HG02763 (cell line): ENCODE results near the gene KAZN.

Experiments used
- ATAC-seq: cut with Tn5 transposase; IDR thresholded peaks from one replicate; pipeline ENCODE4 v1.9.1; 2021; ENCODE audit warnings: mild to moderate bottlenecking, moderate library complexity; ENCODE audit not compliant: unreplicated experiment

The KAZN gene

GRCh38 chr1:14875524-14876509, 277.3 kb downstream of the KAZN start:
- no peak for ATAC-seq

- ATAC-seq = no peak
Measured at GRCh38 chr1:14876747-14877146, 278.3 kb downstream of the KAZN start.

DNA sequence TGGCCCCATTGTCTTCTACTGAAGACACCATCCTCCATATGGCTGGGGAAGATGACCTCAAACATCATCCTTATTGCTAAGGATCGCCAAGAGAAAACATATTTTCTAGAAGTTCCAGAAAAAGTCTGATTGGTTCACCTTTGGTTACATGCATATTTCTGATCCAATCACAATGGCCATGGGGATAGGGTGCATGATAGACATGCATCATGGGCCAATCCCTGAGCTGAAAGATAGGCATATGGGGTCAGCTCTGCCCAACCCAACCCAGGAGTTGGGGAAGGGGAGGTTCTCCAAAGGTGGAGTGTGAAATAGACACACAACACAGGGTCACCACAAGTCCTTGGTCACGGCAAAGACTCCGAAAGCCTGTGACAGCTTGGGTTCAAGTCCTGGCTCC, 278.7 kb downstream of the KAZN start:
- ATAC-seq = no peak

DNA sequence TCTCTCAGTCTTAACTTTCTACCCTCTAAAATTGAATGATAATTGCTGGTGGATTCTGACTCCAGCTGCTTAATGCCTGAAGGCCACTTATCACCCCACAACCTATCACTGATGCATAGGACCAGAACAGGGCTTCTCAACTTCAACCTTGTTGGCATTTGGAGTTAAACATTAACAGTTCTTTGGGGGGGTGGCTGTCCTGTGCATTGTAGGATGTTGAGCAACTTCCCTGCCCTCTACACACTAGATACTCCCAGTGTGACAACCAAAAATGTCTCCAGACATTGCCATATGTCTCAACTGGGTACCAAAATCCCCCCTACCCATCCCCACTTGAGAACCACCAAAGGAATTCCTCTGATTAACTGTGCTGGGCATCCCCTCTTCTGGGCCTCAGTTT, 279.6 kb downstream of the KAZN start:
- no peak for ATAC-seq

DNA sequence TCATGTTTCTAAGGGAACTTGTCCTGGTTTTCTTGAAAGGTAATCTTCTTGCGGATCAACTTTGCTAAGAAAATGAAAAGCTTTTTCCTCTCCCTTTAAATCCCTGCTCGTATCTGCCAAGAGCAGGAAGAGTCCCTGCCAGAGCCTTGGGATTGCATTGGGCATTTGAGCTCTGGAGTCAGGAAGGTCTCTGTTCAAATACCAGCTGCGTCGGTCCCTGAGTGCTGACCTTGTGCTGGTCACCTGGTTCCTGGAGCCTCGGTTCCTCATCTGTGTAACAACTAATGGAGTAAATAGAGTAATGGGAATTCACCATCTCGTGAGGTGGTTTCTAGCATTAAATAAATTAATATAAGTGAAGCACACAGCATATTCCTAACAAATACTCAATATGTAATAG, 280.5 kb downstream of the KAZN start:
- no peak for ATAC-seq

GRCh38 chr1:14880456-14881316, 282.2 kb downstream of the KAZN start:
- ATAC-seq = no peak

- ATAC-seq = no peak
Measured at GRCh38 chr1:14881775-14882672, 283.5 kb downstream of the KAZN start.

GRCh38 chr1:14884614-14885175, 286.2 kb downstream of the KAZN start:
- no peak for ATAC-seq

DNA sequence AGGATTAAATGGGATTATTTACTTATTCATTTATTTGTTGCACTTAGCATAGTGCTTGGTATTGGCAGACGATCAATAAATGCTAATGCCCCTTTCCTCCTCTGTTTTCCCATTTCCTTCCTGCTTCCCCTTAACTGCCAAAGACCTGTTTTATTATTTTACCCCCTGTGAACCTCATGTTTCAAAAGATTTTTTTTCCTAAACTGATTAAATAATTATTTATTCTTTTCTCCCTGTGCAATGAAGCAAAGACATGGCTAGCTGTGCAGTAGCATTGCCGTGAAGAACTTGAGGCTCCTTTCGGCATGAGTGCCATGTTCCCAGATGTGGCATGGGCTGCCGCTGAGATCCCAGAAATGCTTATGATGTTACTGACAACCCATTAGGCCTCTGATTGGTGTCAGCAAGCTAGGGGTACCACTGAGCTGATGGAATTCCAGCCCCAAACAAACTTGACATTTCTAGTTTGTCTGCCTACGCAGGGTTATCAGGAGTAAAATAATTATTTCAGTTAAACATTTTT, 288.6 kb downstream of the KAZN start:
- ATAC-seq = no peak

GRCh38 chr1:14887764-14888350, 289.4 kb downstream of the KAZN start:
- no peak for ATAC-seq

DNA sequence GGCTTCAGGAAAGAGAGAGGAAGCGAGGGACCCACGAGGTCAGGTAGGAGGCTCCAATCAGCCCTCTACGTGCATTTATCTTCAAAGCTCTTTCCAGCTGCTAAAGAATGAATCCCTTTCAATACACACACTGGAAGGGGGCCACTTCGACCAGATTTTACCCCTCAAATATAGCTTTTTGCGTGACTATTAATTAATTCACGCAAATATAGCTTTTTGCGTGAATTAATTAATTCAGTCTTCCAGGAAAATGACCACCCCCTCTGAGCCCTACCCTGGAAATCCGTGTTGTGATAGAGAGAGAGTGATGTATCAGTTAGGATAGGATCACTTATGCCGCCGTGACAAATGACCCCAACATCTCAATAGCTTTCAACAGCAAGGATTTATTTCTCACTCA, 289.9 kb downstream of the KAZN start:
- ATAC-seq = no peak

DNA sequence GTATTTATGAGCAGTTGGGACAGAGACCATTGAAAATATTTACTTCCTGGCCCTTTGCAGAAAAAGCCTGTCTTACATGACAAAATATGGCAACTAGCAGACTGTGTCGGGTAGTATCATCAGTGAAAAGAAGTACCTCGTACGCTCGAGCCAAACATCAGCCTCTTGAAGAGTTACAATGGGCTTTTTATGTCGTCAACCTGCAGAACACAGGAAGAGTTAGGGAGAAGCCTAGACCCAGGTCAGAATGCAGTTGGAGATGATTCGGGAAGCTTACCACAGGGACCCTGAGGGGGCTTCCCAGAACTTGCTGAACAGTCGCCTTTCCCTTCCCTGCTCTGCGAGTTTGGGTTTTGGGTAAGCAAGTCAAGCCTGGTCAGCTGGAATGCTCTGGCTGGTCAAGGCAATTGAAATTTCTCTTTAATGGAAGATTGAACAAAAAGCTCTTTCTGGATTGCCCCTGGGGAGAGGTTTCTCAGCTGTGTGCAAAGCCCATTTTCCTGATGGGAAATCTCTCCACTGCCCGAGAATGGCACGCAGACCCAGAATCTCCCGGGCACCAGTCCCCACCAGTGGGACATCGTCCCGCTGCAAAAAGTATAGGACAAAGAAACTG, 291.4 kb downstream of the KAZN start:
- ATAC-seq = no peak

DNA sequence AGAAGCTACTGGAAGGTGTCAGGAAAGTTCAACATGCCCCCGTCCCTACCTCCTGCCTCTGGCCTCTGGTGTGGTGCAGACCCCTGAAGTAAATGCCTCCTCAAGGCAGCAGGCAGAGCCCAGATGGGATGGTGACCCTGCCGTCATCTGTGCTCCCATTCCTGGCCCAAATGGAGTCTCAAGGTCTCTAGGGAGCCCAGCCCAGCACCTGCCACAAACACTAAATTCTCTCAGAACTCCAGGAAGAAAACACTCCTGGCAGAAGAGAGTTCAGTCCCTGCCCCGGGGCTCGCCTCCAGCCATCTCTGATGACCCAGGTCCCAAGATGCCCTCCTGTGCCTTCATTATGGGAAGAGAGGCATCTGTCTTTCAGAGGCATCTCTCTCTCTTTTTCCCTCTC, 293.5 kb downstream of the KAZN start:
- no peak for ATAC-seq

DNA sequence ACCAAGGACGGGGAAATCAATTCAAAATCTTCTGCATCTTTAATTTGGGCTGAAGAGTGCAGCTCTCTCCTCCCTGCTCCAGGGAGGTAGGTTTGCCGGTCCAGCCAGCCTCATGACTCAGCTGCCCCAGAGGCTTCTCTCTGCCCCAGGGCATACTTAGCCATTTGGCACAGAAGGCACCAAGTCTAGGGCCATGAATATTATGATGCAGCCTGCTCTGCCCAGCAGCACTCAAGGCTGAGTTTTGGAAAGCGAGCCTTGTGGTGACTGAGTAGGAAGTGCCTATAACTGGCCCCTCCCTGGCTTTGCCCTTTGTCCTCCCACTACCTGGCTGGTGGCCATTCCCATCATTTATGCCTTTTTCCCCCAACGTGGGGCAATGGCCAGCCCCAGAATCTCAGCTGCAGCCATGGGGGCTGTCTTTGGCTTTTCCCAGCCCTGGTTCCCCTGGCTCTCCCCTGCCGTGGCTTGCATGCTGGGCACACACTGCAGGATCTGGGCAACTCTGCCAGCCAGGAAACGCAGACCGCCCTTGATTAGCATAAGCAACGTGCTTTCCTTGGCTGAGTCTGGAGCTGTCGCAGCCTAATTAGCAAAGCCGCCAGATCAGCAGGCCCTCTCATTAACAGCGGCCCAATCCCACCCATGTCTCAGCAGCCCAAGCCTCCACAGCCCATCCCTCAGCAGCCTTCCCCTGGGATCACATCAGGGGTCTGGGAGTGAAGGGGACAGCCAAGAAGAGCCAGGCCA, 296.5 kb downstream of the KAZN start:
- ATAC-seq = no peak

DNA sequence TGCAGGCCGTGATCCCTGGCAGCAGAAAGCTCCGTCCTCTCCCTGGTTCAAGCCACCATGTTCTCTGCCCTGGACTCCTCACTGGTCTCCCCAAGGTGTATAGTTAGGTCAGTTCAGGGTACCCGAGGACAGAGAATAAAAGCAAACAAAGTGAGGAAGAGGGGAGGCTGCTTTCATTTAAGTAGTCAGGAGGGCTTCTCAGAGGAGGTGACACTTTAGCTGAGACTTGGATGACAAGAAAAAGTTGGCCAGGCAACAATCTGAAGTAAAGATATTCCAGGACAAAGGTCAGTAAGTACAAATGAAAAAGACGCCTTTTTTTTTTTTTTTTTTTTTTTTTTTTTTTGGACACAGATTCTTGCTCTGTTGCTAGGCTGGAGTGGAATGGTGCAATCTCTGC, 297.2 kb downstream of the KAZN start:
- ATAC-seq = no peak

DNA sequence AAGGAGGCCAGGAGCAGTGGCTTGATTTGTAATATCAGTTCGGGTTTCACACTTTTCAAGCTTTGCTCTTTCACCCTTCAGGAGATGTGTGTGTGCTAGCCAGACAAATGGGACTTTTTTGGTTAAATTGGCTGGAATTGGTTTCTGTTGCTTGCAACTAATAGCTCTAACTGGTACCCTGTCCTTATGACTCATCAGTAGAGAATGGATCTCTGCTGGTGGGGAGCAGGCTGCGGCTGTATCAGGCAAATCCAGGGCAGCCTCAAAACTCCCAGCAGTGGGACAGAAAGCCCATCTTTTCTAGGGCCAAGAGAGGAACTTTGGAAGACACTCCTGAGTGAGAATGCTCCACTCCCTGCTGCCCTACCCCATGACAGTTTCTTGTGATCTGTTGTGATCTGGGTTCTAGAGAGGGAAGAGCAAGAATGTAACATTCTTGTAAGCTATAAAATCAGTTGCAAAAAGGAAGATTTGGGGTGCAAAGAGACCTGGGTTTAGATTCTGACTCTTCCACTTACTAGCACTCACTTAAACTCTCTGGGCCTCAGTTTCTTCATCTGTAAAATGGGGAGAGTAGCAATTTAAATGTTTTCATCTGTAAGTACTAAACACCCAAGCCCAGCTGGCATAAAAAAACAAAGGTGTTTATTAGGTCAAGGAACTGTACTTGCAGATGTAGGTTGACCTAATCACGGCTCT, 298.0 kb downstream of the KAZN start:
- no peak for ATAC-seq

DNA sequence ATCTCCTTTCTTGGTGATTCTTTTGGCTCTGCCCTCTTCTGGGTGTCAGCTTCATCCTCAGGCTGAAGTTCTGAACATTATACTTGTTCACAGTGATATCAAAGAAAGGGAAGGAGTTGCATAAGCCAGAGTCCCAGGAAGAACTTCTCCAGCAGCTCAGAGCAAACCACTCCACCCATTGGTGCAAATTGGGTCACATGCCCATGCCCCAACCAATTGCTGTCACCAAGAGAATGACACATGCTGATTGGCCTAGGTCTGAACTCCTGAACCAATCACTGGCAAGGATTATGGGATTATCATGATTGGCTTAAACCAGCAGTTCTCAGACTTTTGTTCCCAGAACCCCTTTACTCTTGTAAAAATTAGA, 298.6 kb downstream of the KAZN start:
- ATAC-seq = no peak

- no peak for ATAC-seq
Measured at GRCh38 chr1:14897547-14897946, 299.1 kb downstream of the KAZN start.
